GM12874 (cell line): ENCODE measurements around the gene TMTC1.

ENCODE experiments used
- CTCF ChIP-seq: IDR thresholded peaks from 2 replicates; pipeline ENCODE4 v1.5.1; 2011; ENCODE audit warnings: low read depth, mild to moderate bottlenecking, control low read depth, low read length, moderate library complexity; ENCODE audit not compliant: insufficient read depth

Gene TMTC1

GRCh38 chr12:29545102-29545467, 238.7 kb downstream of the TMTC1 start:
- TF ChIP-seq CTCF = no peak

GRCh38 chr12:29544428-29545101, 239.2 kb downstream of the TMTC1 start:
- no peak for TF ChIP-seq CTCF

- no peak for TF ChIP-seq CTCF
Observed at GRCh38 chr12:29543036-29543435, 240.7 kb downstream of the TMTC1 start.

GRCh38 chr12:29537298-29537697, 246.4 kb downstream of the TMTC1 start:
- TF ChIP-seq CTCF = no peak

- no peak for TF ChIP-seq CTCF
Observed at GRCh38 chr12:29534935-29535334, 248.8 kb downstream of the TMTC1 start.

GRCh38 chr12:29533815-29534489, 249.8 kb downstream of the TMTC1 start:
- TF ChIP-seq CTCF = no peak

GRCh38 chr12:29531471-29531870, 252.3 kb downstream of the TMTC1 start:
- no peak for TF ChIP-seq CTCF
